K562 (cell line): Measurements from ENCODE around the gene TAS2R41. TPM values are rescaled to one million over a fixed set of nuclear protein-coding genes. Genes with fewer than 3 reads are reported as not detected.

Source experiments
- ATAC-seq: fragments of 200-7000 bp; cut with Tn5 transposase; 3 replicates; pipeline ENCODE4 v1.9.1; 2020; ENCODE audit warnings: moderate library complexity
- BruUV-seq: library from RNA; stranded (reverse); fragments of 400-500 nt; replicated peaks from 2 replicates; lab custom pipeline; 2021; lab: Mats Ljungman, UMichigan
- CTCF ChIA-PET: fragments of 300-600 bp; formaldehyde crosslinking; extraction: SDS; loops from one replicate; lab custom pipeline; 2021; ENCODE audit warnings: low intra/inter-chr PET ratio; lab: Yijun Ruan, JAX
- POLR2A ChIA-PET: fragments of 300-600, 350-650 bp; sonication (Branson Sonifier 250); formaldehyde crosslinking; extraction: SDS; loops from one replicate; lab custom pipeline; 2021; ENCODE audit warnings: antibody characterized with exemption, inconsistent platforms; lab: Yijun Ruan, JAX
- DNase-seq, 4 experiments: peaks; one replicate each; pipeline versions ENCODE4 v3.0.0 to v3.0.0-alpha.2; 2011 to 2018; ENCODE audit warnings: low spot score in 3 of 4, mixed read lengths in 3 of 4; ENCODE audit errors: extremely low read depth in 1 of 4
- FAIRE-seq: peaks from 2 replicates; lab custom pipeline; 2011; peaks lifted over from hg19 to GRCh38; lab: Jason Lieb, UNC
- H2AFZ ChIP-seq: 2 replicates; pipeline ENCODE4 v1.6.0; 2011; ENCODE audit warnings: low read depth, low read length, control low read depth, inconsistent platforms
- H3K27ac ChIP-seq: fragments of 200-600 bp; 3 replicates; pipeline ENCODE4 v1.8.0; 2011; ENCODE audit warnings: low read depth, mild to moderate bottlenecking, control low read depth, inconsistent platforms, low read length, moderate library complexity, mixed read lengths; ENCODE audit errors: extremely low read depth
- H3K27me3 ChIP-seq, 2 experiments: fragments of 300-600 bp in 1 of 2; 2 replicates in 1 of 2; 3 replicates in 1 of 2; pipeline versions ENCODE4 v1.6.0 to v1.8.0; 2011; ENCODE audit warnings: inconsistent platforms in 2 of 2, low read length in 2 of 2, mild to moderate bottlenecking in 1 of 2, mixed read lengths in 1 of 2, moderate library complexity in 1 of 2; ENCODE audit not compliant: control insufficient read depth in 2 of 2, insufficient read depth in 2 of 2
- H3K36me3 ChIP-seq: fragments of 300-600 bp; 3 replicates; pipeline ENCODE4 v1.8.0; 2011; ENCODE audit warnings: mild to moderate bottlenecking, low read length, inconsistent platforms; ENCODE audit not compliant: control insufficient read depth, insufficient read depth
- H3K4me1 ChIP-seq, 2 experiments: fragments of 200-600 bp in 1 of 2; replicated peaks in 1 of 2; 2 replicates in 1 of 2; 3 replicates in 1 of 2; pipeline versions ENCODE4 v1.5.1 to v1.8.0; 2011; ENCODE audit warnings: inconsistent platforms in 2 of 2, low read length in 2 of 2, mild to moderate bottlenecking in 1 of 2, mixed read lengths in 1 of 2, moderate library complexity in 1 of 2; ENCODE audit not compliant: control insufficient read depth in 2 of 2, insufficient read depth in 2 of 2
- H3K4me2 ChIP-seq: 2 replicates; pipeline ENCODE4 v1.6.1; 2011; ENCODE audit warnings: low read length, control low read depth, inconsistent platforms, mixed read lengths; ENCODE audit not compliant: insufficient read depth
- H3K4me3 ChIP-seq: fragments of 200-600 bp; sonication (generic), shearing (Covaris generic); 2 replicates; pipeline ENCODE4 v1.5.1; 2016; ENCODE audit warnings: control low read depth, inconsistent platforms
- H3K79me2 ChIP-seq: fragments of 200-600 bp; 3 replicates; pipeline ENCODE4 v1.8.0; 2011; ENCODE audit warnings: low read length, inconsistent platforms; ENCODE audit not compliant: control insufficient read depth, insufficient read depth
- H3K9ac ChIP-seq, 2 experiments: 2 replicates each; pipeline versions ENCODE4 v1.6.0 to v1.6.1; 2011; ENCODE audit warnings: low read depth in 2 of 2, low read length in 2 of 2, control low read depth in 1 of 2, inconsistent platforms in 1 of 2, mild to moderate bottlenecking in 1 of 2, mixed read lengths in 1 of 2; ENCODE audit not compliant: insufficient read depth in 1 of 2
- H3K9me1 ChIP-seq: one replicate; pipeline ENCODE4 v1.6.0; 2011; ENCODE audit warnings: inconsistent platforms, mild to moderate bottlenecking, low read length, moderate library complexity; ENCODE audit not compliant: control insufficient read depth, insufficient read depth
- H3K9me3 ChIP-seq: replicated peaks from 2 replicates; pipeline ENCODE4 v1.5.1; 2011; ENCODE audit warnings: low read depth, low read length, inconsistent platforms; ENCODE audit not compliant: control insufficient read depth, insufficient read depth
- H4K20me1 ChIP-seq: replicated peaks from 2 replicates; pipeline ENCODE4 v1.6.1; 2011; ENCODE audit warnings: low read length, inconsistent platforms, mixed read lengths; ENCODE audit not compliant: control insufficient read depth, insufficient read depth
- ARNT ChIP-seq, 2 experiments: fragments of 450-650 bp; IDR thresholded peaks; 2 replicates each; pipeline ENCODE4 v1.6.1; 2016; ENCODE audit warnings: mild to moderate bottlenecking in 1 of 2
- ATF6 ChIP-seq: sonication (generic); formaldehyde crosslinking; IDR thresholded peaks from 2 replicates; pipeline ENCODE4 v1.4.0; 2020; ENCODE audit warnings: mild to moderate bottlenecking, missing genetic modification reagents
- BRD9 ChIP-seq: fragments of 450-650 bp; IDR thresholded peaks from 2 replicates; pipeline ENCODE4 v1.6.1; 2018; ENCODE audit warnings: low read depth; ENCODE audit not compliant: partially characterized antibody
- CBFA2T2 ChIP-seq: fragments of 450-650 bp; conservative IDR thresholded peaks from 2 replicates; pipeline ENCODE4 v1.6.1; 2017; ENCODE audit warnings: mild to moderate bottlenecking
- CBX3 ChIP-seq, 2 experiments: IDR thresholded peaks; 1 replicate in 1 of 2; 2 replicates in 1 of 2; pipeline ENCODE4 v1.6.1; 2012; ENCODE audit warnings: inconsistent platforms in 2 of 2, low read length in 2 of 2, borderline replicate concordance in 1 of 2, control low read depth in 1 of 2
- ELF4 ChIP-seq: fragments of 450-650 bp; formaldehyde crosslinking; IDR thresholded peaks from 2 replicates; pipeline ENCODE4 v1.4.0; 2022; ENCODE audit warnings: missing genetic modification characterization
- FOXO4 ChIP-seq: fragments of 450-650 bp; formaldehyde crosslinking; IDR thresholded peaks from 2 replicates; pipeline ENCODE4 v1.4.0; 2020; ENCODE audit warnings: mild to moderate bottlenecking, moderate library complexity
- GATAD2A ChIP-seq: fragments of 450-650 bp; IDR thresholded peaks from 2 replicates; pipeline ENCODE4 v1.6.1; 2017
- ILF3 ChIP-seq: fragments of 450-650 bp; IDR thresholded peaks from 2 replicates; pipeline ENCODE4 v1.6.1; 2018; ENCODE audit warnings: antibody characterized with exemption, mild to moderate bottlenecking, moderate library complexity, borderline replicate concordance
- MCM7 ChIP-seq, 2 experiments: fragments of 450-650 bp; IDR thresholded peaks; 2 replicates each; pipeline ENCODE4 v1.6.1; 2016 to 2018
- MECOM ChIP-seq: fragments of 250-450 bp; sonication (Bioruptor Pico); IDR thresholded peaks from 2 replicates; pipeline ENCODE4 v1.8.0; 2022; ENCODE audit warnings: inconsistent platforms
- RCOR1 ChIP-seq, 2 experiments: IDR thresholded peaks; 2 replicates each; pipeline ENCODE4 v1.6.1; 2012; ENCODE audit warnings: low read depth in 2 of 2, low read length in 2 of 2, borderline replicate concordance in 1 of 2, improper control_type of control experiment in 1 of 2
- SRF ChIP-seq, 2 experiments: fragments of 250-450, 450-650 bp in 1 of 2; sonication (Bioruptor Pico) in 1 of 2; sonication (generic) in 1 of 2; formaldehyde crosslinking; IDR thresholded peaks; 2 replicates each; pipeline versions ENCODE4 v1.5.0 to v1.5.1; 2020 to 2022; ENCODE audit warnings: mild to moderate bottlenecking in 1 of 2, missing genetic modification reagents in 1 of 2
- STAT5A ChIP-seq: IDR thresholded peaks from 2 replicates; pipeline ENCODE4 v1.6.1; 2012; ENCODE audit warnings: low read length, inconsistent platforms, borderline replicate concordance
- VEZF1 ChIP-seq: fragments of 200-800 bp; sonication (Bioruptor generic); IDR thresholded peaks from 2 replicates; pipeline ENCODE4 v1.6.1; 2017; ENCODE audit warnings: missing genetic modification characterization, missing compliant biosample characterization
- ZBED1 ChIP-seq: IDR thresholded peaks from 2 replicates; pipeline ENCODE4 v1.6.1; 2014
- ZNF274 ChIP-seq: IDR thresholded peaks from 2 replicates; pipeline ENCODE4 v1.6.1; 2011; ENCODE audit warnings: low read depth, mild to moderate bottlenecking, low read length, moderate library complexity, borderline replicate concordance
- ZNF311 ChIP-seq: fragments of 250-450 bp; sonication (Bioruptor Pico); IDR thresholded peaks from 2 replicates; pipeline ENCODE4 v1.4.0; 2020; ENCODE audit warnings: mild to moderate bottlenecking, moderate library complexity
- WGBS: fragments of 100-300 bp; shearing (Covaris generic); methylation state at CpG from one replicate; pipeline ENCODE4 v1.1.6; 2016; ENCODE audit warnings: low coverage, mixed read lengths; ENCODE audit not compliant: insufficient coverage; ENCODE audit errors: missing lambda C conversion rate; 5-methylcytosine and 5-hydroxymethylcytosine counted together
- in situ Hi-C: fragments of 300-500 bp; cut with MboI; formaldehyde crosslinking; loops from 4 replicates; pipeline ENCODE4 v1.15.0; 2018; ENCODE audit warnings: inconsistent platforms, mixed read lengths
- intact Hi-C: fragments of 100-400 bp; cut with micrococcal nuclease; formaldehyde crosslinking; loops from 2 replicates; pipeline ENCODE4 v1.14.2; 2022
- polyA plus RNA-seq, 8 experiments: library from polyadenylated mRNA; depleted of rRNA in 4 of 8; stranded (reverse) in 5 of 8; unstranded in 3 of 8; fragments of >200 nt; fragmentation: Nextera tagmentation in 2 of 8; fragmentation: Illumina TruSeq in 1 of 8; extraction: Ambion mirVana in 2 of 8; extraction: Trizol in 1 of 8; gene quantifications; 2 replicates each; pipeline versions ENCODE4 v1.2.1 to v1.2.3, GENCODE V29; 2011 to 2014; ENCODE audit warnings: inconsistent platforms in 1 of 8, missing spikeins in 1 of 8
- total RNA-seq, 7 experiments: library from RNA; depleted of rRNA in 6 of 7; stranded (reverse); fragments of >200 nt in 6 of 7; fragmentation: Illumina TruSeq in 2 of 7; extraction: Trizol in 2 of 7; gene quantifications; 2 replicates each; pipeline versions ENCODE4 v1.2.1 to v1.2.3, GENCODE V29; 2011 to 2021; ENCODE audit warnings: low replicate concordance in 1 of 7

Gene TAS2R41
- total and polyA plus RNA-seq, 9 of the 15 experiments (the other 6 are each of a cell fraction or from before 2014, with no cell fraction given) = not detected

GRCh38 chr7:143504215-143504936 lies 26.7 kb downstream of the TAS2R41 start:
- ATAC-seq = peak; percentile 98
- no TSS peak for BruUV-seq
- 5% methylated on average over 5 of the region's 5 CpGs for WGBS
- TF ChIP-seq ZNF311 (0 out of 2 replicates have a peak, but pooled peaks have one; percentile 13), ARNT (IDR thresholded peaks at IDR 0.05) (peak; percentile 94 to 95), CBX3 (IDR thresholded peaks at IDR 0.05; ENCODE audit: borderline replicate concordance in 1 of 2, low read length in 2 of 2) (peak in 1 of 2 experiments; percentile 94; a peak in 2 of 3 replicates), GATAD2A (peak; percentile 88; the same call in 1 of the 2 replicates), STAT5A (peak; percentile 99), ELF4 (CRISPR knock-in tag) (peak; percentile 37; the same call in 1 of the 2 replicates), ATF6 (no peak; the same call in 1 of the 2 replicates), FOXO4 (CRISPR knock-in tag) (0 out of 2 replicates have a peak, but pooled peaks have one; percentile 25), CBFA2T2 (peak; percentile 98), BRD9 (peak; percentile 48), RCOR1 (IDR thresholded peaks at IDR 0.05; ENCODE audit: borderline replicate concordance in 1 of 2, low read depth in 2 of 2, low read length in 2 of 2) (peak; percentile 96 to 97), ZBED1 (peak; percentile 84; the same call in 1 of the 2 replicates), ILF3 (no peak), ZNF274 (peak; percentile 70; the same call in 1 of the 2 replicates), SRF (CRISPR knock-in tag; IDR thresholded peaks at IDR 0.05) (0 out of 4 replicates have a peak, but pooled peaks of 1 of the 2 experiments have one; percentile 36), MECOM (peak; percentile 93), VEZF1 (CRISPR knock-in tag) (peak; percentile 69), MCM7 (IDR thresholded peaks at IDR 0.05) (no peak)

More at GRCh38 chr7:143504215-143504936, 26.7 kb downstream of the TAS2R41 start:
- Histone ChIP-seq H3K4me2 (peak overlapping the region; percentile 54), H3K9ac (no peak overlapping the region; a peak in 1 of 4 replicates), H3K4me1 (peaks cover 5 to 25% of the 10 kb centered on the region in 2 experiments), H3K9me1 (no peaks in the 10 kb centered on the region), H3K79me2 (no peaks in the 10 kb centered on the region), H2AFZ (peak overlapping the region; percentile 64), H3K4me3 (no peak overlapping the region), H3K27ac (peak overlapping the region; percentile 57; the same call in 2 of the 3 replicates), H3K36me3 (no peaks in the 10 kb centered on the region), H4K20me1 (no peaks in the 10 kb centered on the region), H3K27me3 (no peaks in the 10 kb centered on the region), H3K9me3 (peaks cover 7% of the 10 kb centered on the region; the same call in 1 of the 2 replicates)
- ChIA-PET CTCF (no interaction called here), POLR2A (interaction anchor here (0.9 to 1.8 kb wide), 8 partner anchors 8 to 125 kb away, joined by 3 to 7 read pairs (median 4); no protein-coding TSS in a partner anchor)
- in situ Hi-C loops = no loop called here
- peak; percentile 96 for FAIRE-seq
- peak; percentile 90 to 95 (median 94) for DNase-seq
- intact Hi-C loops = loop anchor here (1.0 kb wide), 2 partner anchors 12 kb away; no protein-coding TSS in a partner anchor
